KOPT-K1 (cell line): Measurements from ENCODE around the gene CLCA2.

ENCODE experiments used
- H3K27ac ChIP-seq: fragments of 200-600 bp; sonication (generic); 2 replicates; pipeline ENCODE4 v1.5.1; 2016; ENCODE audit warnings: antibody characterized with exemption, mild to moderate bottlenecking, low read depth, low read length; ENCODE audit not compliant: poor library complexity, severe bottlenecking
- H3K36me3 ChIP-seq: fragments of 200-600 bp; sonication (generic); 2 replicates; pipeline ENCODE4 v1.5.1; 2017; ENCODE audit warnings: antibody characterized with exemption, mild to moderate bottlenecking, low read length, moderate library complexity; ENCODE audit not compliant: insufficient read depth
- H3K9me3 ChIP-seq: fragments of 200-600 bp; sonication (generic); 2 replicates; pipeline ENCODE4 v1.5.1; 2017; ENCODE audit warnings: antibody characterized with exemption, low read length, mild to moderate bottlenecking; ENCODE audit not compliant: insufficient read depth, poor library complexity, severe bottlenecking

Gene CLCA2

DNA sequence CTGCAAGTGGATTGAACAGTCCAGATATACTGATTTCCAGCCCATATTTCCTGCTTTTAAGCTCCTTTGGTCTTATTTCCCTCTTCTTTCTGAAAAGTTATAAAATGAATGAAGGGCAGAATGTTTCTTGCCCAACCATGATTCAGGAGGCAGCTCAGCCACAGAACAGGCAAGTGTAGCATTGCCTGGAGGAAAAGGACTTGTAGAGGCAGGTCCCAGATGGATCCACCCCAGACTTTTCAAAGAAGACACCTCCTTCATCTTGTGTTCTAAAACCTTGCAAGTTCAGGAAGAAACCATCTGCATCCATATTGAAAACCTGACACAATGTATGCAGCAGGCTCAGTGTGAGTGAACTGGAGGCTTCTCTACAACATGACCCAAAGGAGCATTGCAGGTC lies at the start of gene CLCA2:
CLCA2 (plus strand) TSS at position 299 of the 400 bp plus-strand sequence; CDS start at position 376, 77 bp downstream.
- Histone ChIP-seq H3K9me3 (no peaks in the 10 kb centered on the region), H3K36me3 (no peaks in the 10 kb centered on the region), H3K27ac (no peak within 1 kb of the TSS)

- Histone ChIP-seq H3K36me3 (peaks cover 46% of the 10 kb centered on the region), H3K9me3 (peaks cover 23% of the 10 kb centered on the region), H3K27ac (no peak overlapping the region)
Observed at GRCh38 chr1:86375688-86376087, 48.3 kb upstream of the CLCA2 start.

DNA sequence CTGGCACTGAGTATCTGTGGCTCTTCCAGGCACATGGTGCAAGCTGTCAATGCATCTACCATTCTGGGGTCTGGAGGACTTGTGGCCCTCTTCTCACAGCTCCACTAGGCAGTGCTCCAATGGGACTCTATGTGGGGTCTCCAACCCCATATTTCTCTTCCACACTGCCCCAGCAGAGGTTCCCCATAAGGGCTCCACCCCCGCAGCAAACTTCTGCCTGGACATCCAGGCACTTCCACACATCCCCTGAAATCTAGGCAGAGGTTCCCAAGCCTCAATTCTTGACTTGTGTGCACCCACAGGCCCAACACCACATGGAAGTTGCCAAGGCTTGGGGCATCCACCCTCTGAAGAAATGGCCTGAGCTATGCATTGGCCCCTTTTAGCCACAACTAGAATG lies 46.6 kb upstream of the CLCA2 start:
- Histone ChIP-seq H3K27ac (no peak overlapping the region), H3K36me3 (peaks cover 42% of the 10 kb centered on the region), H3K9me3 (peaks cover 23% of the 10 kb centered on the region)

- H3K27ac ChIP-seq, result no peak overlapping the region
- peaks cover 23% of the 10 kb centered on the region for H3K9me3 ChIP-seq
- H3K36me3 ChIP-seq, result peaks cover 40% of the 10 kb centered on the region
Observed at GRCh38 chr1:86378813-86379212, 45.2 kb upstream of the CLCA2 start.

DNA sequence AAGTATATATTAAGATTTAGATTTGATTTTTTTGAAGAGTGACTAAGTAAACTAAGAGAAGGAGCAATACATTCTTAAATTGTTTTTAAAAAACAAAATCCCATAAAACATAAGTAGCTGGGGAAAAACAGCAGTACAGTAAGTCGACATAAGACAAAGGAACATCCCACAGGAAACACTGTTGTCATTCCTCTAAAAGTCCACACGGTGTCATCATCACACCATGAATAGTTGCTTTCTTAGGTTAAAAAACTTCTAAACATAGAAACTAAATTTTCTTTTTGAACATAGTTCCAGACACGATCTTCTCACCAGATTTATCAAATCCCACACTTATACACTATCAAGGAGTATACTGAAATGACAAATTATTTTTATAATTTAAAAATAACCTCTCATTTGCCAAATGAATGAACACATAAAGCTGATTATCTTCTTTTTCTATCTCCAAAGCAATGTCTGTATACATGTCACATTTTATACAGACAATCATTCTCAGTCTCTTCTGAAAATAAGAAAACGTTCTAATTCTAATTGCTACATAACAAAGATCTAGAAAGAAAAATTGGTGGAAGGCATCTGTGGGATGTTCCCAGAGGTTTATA lies 43.6 kb upstream of the CLCA2 start:
- Histone ChIP-seq H3K27ac (no peak overlapping the region), H3K9me3 (peaks cover 23% of the 10 kb centered on the region), H3K36me3 (peaks cover 29% of the 10 kb centered on the region)

GRCh38 chr1:86381223-86381622 lies 42.7 kb upstream of the CLCA2 start:
- Histone ChIP-seq H3K36me3 (peaks cover 28% of the 10 kb centered on the region), H3K9me3 (peaks cover 23% of the 10 kb centered on the region), H3K27ac (no peak overlapping the region)

DNA sequence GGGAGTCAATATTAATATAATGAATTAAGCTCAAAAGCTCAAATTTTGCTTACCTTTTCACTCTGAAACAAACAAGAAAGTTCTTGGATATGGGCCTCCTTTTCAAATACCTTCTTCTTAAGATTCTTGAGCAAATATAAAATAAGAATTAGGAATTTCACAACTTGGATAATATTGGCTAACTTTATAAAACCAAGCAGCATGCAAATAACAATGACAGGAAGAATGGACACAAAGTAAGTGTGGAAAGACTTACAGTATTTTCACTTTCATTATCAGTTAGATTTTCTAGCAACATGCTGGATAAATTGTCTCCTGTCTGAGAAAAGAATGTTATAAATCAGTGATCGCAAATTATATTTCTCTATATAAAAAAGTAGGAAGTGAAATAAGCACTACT lies 41.1 kb upstream of the CLCA2 start:
- peak overlapping the region; percentile 56 for H3K27ac ChIP-seq
- peaks cover 11% of the 10 kb centered on the region for H3K36me3 ChIP-seq
- H3K9me3 ChIP-seq, result peaks cover 10% of the 10 kb centered on the region

DNA sequence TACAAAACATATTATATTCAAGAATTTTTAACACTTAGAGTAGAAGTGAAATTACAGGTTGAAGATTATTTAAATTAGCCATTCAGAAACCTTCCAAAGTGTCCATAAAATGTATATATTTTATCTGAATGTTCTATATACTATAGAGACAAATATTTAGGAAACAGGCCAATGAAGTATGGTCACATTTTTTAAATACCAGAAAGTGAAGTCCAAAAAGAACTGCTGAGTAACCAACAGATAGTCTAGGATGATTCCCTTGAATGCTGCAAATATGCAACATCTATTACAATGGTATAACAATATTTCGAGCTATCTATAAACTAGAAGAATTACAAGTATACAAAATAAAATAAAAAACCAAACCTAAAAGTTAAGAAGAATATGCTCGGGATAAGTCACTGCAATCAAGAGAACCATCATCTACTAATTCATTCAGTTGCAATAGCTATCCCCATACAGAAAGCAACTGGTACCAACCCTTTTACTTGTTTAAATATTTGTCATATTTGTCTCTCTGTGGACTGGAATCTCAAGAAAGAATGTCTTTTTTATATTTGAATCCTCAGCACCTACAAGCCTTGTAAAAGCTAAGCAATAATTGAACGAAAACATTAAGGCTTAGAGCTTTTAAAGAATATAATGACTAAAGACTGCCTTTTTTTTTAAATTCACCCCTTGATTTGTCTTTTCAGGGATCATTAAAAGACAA lies 35.9 kb upstream of the CLCA2 start:
- no peaks in the 10 kb centered on the region for H3K9me3 ChIP-seq
- H3K27ac ChIP-seq, result no peak overlapping the region

GRCh38 chr1:86388777-86389176 lies 35.2 kb upstream of the CLCA2 start:
- no peaks in the 10 kb centered on the region for H3K9me3 ChIP-seq
- no peak overlapping the region for H3K27ac ChIP-seq
- no peaks in the 10 kb centered on the region for H3K36me3 ChIP-seq

More for the DNA sequence above, 35.9 kb upstream of the CLCA2 start:
- H3K36me3 ChIP-seq, result no peaks in the 10 kb centered on the region

DNA sequence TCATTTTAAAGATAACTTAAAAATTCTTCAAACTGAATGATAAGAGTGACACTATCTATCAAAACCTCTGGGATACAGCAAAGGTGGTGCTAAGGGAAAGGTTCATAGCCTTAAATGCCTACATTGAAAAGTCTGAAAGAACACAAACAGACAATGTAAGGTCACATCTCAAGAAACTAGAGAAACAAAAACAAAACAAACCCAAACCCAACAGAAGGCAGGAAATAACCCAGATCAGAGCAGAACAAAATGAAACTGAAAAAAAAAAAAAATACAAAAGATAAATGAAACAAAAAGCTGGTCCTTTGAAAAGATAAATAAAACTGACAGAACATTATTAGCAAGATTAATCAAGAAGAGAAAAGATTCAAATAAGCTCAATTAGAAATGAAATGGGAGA lies 34.7 kb upstream of the CLCA2 start:
- peak overlapping the region; percentile 1 for H3K27ac ChIP-seq
- H3K36me3 ChIP-seq, result no peaks in the 10 kb centered on the region
- H3K9me3 ChIP-seq, result no peaks in the 10 kb centered on the region

DNA sequence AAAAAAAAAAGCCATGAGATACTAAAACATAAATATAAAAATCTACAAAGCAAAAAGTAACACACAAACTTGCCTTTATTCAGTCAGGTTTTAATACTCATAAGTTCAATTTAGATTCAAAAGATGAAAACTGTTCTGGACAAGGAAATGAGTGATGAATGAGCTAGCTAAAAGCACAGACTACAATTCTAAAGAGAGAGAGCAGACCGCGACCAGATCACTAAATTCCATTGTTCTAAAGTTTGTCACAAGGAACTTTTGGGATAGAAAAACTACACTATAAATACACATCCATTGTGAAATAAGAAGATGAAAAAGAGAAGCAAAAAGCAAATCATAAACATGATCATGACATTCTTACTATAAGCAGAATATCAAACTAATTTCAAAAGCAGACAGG lies 29.6 kb upstream of the CLCA2 start:
- Histone ChIP-seq H3K27ac (no peak overlapping the region), H3K9me3 (no peaks in the 10 kb centered on the region)

GRCh38 chr1:86395751-86396497 lies 28.0 kb upstream of the CLCA2 start, which contains the start of gene ODF2L:
ODF2L (minus strand) TSS chr1:86396323; CDS start chr1:86387027, 9,296 bp downstream.
- no peaks in the 10 kb centered on the region for H3K9me3 ChIP-seq
- H3K36me3 ChIP-seq, result no peaks in the 10 kb centered on the region
- peak within 1 kb of the TSS; percentile 63 for H3K27ac ChIP-seq

More for the DNA sequence above, 29.6 kb upstream of the CLCA2 start:
- H3K36me3 ChIP-seq, result no peaks in the 10 kb centered on the region

- H3K27ac ChIP-seq, result peak overlapping the region; percentile 63
Observed at GRCh38 chr1:86396498-86396890, 27.5 kb upstream of the CLCA2 start.

DNA sequence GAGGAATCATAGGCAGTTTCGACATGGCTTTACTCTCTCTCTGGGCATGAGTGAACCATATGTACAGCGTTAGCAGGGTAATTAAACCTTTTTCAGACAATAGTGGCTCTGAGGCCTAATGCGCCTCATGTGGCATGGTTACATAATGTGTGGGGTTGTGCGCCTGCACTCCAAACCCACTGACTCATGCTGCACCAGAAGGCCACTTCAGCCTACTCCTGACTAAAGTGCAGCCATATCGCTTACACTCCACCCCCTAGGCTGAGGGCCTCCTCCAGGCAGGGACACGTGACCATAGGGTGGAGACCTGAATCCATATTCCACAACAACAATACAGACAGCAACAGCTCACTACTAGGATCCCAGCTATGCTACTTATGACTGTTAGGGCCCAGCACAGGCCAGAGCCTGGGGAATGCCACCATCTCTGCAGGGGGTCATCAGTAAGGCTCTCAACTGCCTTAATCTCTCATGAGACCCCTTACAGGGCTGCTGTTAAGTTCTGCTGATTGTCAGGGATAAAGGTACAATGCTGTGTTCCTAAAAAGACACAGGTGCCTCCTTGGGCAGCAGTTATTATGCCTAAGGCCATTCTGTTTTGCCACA lies 14.5 kb upstream of the CLCA2 start:
- Histone ChIP-seq H3K9me3 (no peaks in the 10 kb centered on the region), H3K27ac (no peak overlapping the region), H3K36me3 (no peaks in the 10 kb centered on the region)

More at GRCh38 chr1:86396498-86396890, 27.5 kb upstream of the CLCA2 start:
- Histone ChIP-seq H3K9me3 (no peaks in the 10 kb centered on the region), H3K36me3 (no peaks in the 10 kb centered on the region)

GRCh38 chr1:86410879-86411278 lies 13.1 kb upstream of the CLCA2 start:
- no peaks in the 10 kb centered on the region for H3K9me3 ChIP-seq
- H3K27ac ChIP-seq, result no peak overlapping the region
- H3K36me3 ChIP-seq, result no peaks in the 10 kb centered on the region
